ENCODE results near the gene RAB11FIP4.

DNA sequence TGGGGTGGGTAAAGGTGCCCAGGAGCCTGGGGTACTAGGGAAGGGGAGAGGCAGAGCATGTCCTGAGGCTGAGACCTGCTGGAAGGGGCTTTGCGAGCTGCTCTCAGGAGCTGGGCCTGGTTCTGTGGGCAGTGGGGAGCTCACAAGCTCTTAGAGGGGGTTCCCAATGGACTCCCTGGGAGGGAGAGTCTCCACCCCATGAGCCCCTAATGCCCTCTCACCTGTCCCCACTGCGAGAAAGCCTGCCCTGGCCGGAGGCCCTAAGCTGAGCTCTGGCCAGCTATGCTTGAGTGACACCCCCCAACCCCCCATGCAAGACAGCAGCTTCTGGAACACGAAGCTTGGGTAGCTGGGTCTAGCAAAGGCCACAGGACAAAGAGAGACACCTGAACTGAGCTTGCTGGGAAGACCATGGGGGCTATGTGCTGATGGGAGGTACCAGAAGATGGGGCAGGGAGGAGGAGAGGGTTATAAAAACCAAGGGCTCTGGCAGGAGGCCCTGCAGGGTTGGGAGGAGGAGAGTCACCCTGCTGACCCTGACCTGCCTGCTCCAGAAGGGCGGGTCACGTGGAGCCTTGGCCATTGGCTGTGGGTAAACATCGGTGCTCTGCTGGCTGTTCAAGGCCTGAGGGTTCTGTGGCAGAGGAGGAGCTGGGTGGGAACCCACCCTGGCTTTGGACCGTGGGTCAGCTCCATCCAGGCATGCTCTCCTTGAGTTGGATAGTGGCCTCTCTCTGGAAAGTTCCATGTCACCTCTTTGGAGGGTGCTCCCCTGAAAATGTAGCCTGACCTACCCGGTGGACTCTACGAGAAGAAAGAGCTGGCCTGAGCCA is 106.7 kb downstream of the RAB11FIP4 start:
- TF ChIP-seq EZH2phosphoT487 (conservative IDR thresholded peaks at IDR 0.05; ENCODE audit: low read length) (no peak), CTCF (IDR thresholded peaks at IDR 0.05; ENCODE audit: insufficient read depth, low read length, poor library complexity, severe bottlenecking) (no peak)
